ENCODE data around the gene RTP2.

The RTP2 gene

GRCh38 chr3:187669675-187670504 lies 32.5 kb downstream of the RTP2 start, which contains the start of gene SST:
TSS of gene SST (minus strand) at chr3:187670394. CDS start at chr3:187670291, 103 bp downstream.
- no peak for TF ChIP-seq CTCF (IDR thresholded peaks at IDR 0.05; ENCODE audit: borderline replicate concordance, control extremely low read depth, extremely low read depth, insufficient read depth, missing control alignments)
- in situ Hi-C loops (cut with MboI; ENCODE audit: low sequenced_read_pairs, unreplicated experiment): no loop called here
- no peak for DNase-seq (ENCODE audit: low spot score)

- TF ChIP-seq CTCF (IDR thresholded peaks at IDR 0.05; ENCODE audit: borderline replicate concordance, control extremely low read depth, extremely low read depth, insufficient read depth, missing control alignments): no peak
- in situ Hi-C loops (cut with MboI; ENCODE audit: low sequenced_read_pairs, unreplicated experiment): no loop called here
- no peak for DNase-seq (ENCODE audit: low spot score)
These were observed 34.8 kb downstream of the RTP2 start for GRCh38 chr3:187667526-187667925.

- DNase-seq (ENCODE audit: low spot score): no peak
- in situ Hi-C loops (cut with MboI; ENCODE audit: low sequenced_read_pairs, unreplicated experiment): no loop called here
- TF ChIP-seq CTCF (IDR thresholded peaks at IDR 0.05; ENCODE audit: borderline replicate concordance, control extremely low read depth, extremely low read depth, insufficient read depth, missing control alignments): no peak
These were observed 36.5 kb downstream of the RTP2 start for GRCh38 chr3:187665764-187666402.

GRCh38 chr3:187665010-187665409 lies 37.3 kb downstream of the RTP2 start:
- TF ChIP-seq CTCF (IDR thresholded peaks at IDR 0.05; ENCODE audit: borderline replicate concordance, control extremely low read depth, extremely low read depth, insufficient read depth, missing control alignments): no peak
- DNase-seq (ENCODE audit: low spot score): no peak
- in situ Hi-C loops (cut with MboI; ENCODE audit: low sequenced_read_pairs, unreplicated experiment): no loop called here

GRCh38 chr3:187662848-187663409 lies 39.4 kb downstream of the RTP2 start:
- no peak for TF ChIP-seq CTCF (IDR thresholded peaks at IDR 0.05; ENCODE audit: borderline replicate concordance, control extremely low read depth, extremely low read depth, insufficient read depth, missing control alignments)
- no peak for DNase-seq (ENCODE audit: low spot score)
- in situ Hi-C loops (cut with MboI; ENCODE audit: low sequenced_read_pairs, unreplicated experiment): no loop called here

GRCh38 chr3:187661267-187661666 lies 41.1 kb downstream of the RTP2 start:
- in situ Hi-C loops (cut with MboI; ENCODE audit: low sequenced_read_pairs, unreplicated experiment): no loop called here
- no peak for TF ChIP-seq CTCF (IDR thresholded peaks at IDR 0.05; ENCODE audit: borderline replicate concordance, control extremely low read depth, extremely low read depth, insufficient read depth, missing control alignments)
- DNase-seq (ENCODE audit: low spot score): no peak

Data from GM13976 (cell line).